ENCODE data around the gene CRYBA2. TPM values are rescaled to one million over a fixed set of nuclear protein-coding genes. Genes with fewer than 3 reads are reported as not detected.

CRYBA2 gene
- total and polyA plus RNA-seq, 8 donors: 3.7 to 314 (median 13.2) TPM

- ATAC-seq (no peak), DNase-seq (no peak), FAIRE-seq (no peak)
- no peak for TF ChIP-seq CTCF (IDR thresholded peaks at IDR 0.05)
- H3K27me3 ChIP-seq: peaks cover 0 to 5% (median 0%) of the 10 kb centered on the region in 4 donors
- WGBS, 2 donors: 68 to 78% methylated on average over 23 of the region's 23 CpGs
- H3K4me1 ChIP-seq: no peaks in the 10 kb centered on the region
- no peak overlapping the region for H3K4me3 ChIP-seq
- intact Hi-C loops (cut with DNase I): loop anchor here in 1 of 3 donors (10.0 kb wide), 1 partner anchor 273 kb away; the partner anchor contains the start of gene PTPRN
- H3K36me3 ChIP-seq: no peaks in the 10 kb centered on the region
- no peaks in the 10 kb centered on the region for H3K9me3 ChIP-seq
- H3K27ac ChIP-seq: no peak overlapping the region
Observed at GRCh38 chr2:219032051-219032745, 39.0 kb upstream of the CRYBA2 start.

GRCh38 chr2:219031005-219031738, 38.0 kb upstream of the CRYBA2 start:
- no peak for ATAC-seq
- intact Hi-C loops (cut with DNase I): loop anchor here in 1 of 3 donors (10.0 kb wide), 1 partner anchor 274 kb away; the partner anchor contains the start of gene PTPRN
- no peak for TF ChIP-seq CTCF (IDR thresholded peaks at IDR 0.05)
- no peak for FAIRE-seq
- Histone ChIP-seq H3K36me3 (no peaks in the 10 kb centered on the region), H3K4me3 (no peak overlapping the region), H3K27me3 (peaks cover 0 to 5% (median 0%) of the 10 kb centered on the region in 4 donors), H3K4me1 (no peaks in the 10 kb centered on the region), H3K9me3 (no peaks in the 10 kb centered on the region), H3K27ac (no peak overlapping the region)
- no peak for DNase-seq
- WGBS, 2 donors: 58 to 63% methylated on average over 21 of the region's 21 CpGs

GRCh38 chr2:219030177-219030940, 37.1 kb upstream of the CRYBA2 start:
- TF ChIP-seq CTCF (IDR thresholded peaks at IDR 0.05): no peak
- peak in 1 of 4 donors; percentile 9 for ATAC-seq

GRCh38 chr2:219029829-219030165, 36.6 kb upstream of the CRYBA2 start:
- FAIRE-seq (no peak), DNase-seq (peak; percentile 68 to 95 (median 88)), ATAC-seq (peak; percentile 94 to 100 (median 98))
- 27 to 38% methylated on average over 9 of the region's 9 CpGs for WGBS, 2 donors
- no peak overlapping the region for H3K4me3 ChIP-seq
- intact Hi-C loops (cut with DNase I): loop anchor here in 2 of 3 donors (10.0 kb wide), 2 partner anchors 125 to 275 kb away; partner anchors contain the start of gene PTPRN (in 1 of the 2)
- peak; percentile 98 to 99 (median 98) for TF ChIP-seq CTCF (IDR thresholded peaks at IDR 0.05)
- H3K4me1 ChIP-seq: no peaks in the 10 kb centered on the region
- H3K9me3 ChIP-seq: no peaks in the 10 kb centered on the region
- H3K27me3 ChIP-seq: peaks cover 0 to 5% (median 0%) of the 10 kb centered on the region in 4 donors
- H3K27ac ChIP-seq: no peak overlapping the region
- H3K36me3 ChIP-seq: no peaks in the 10 kb centered on the region

More at GRCh38 chr2:219030177-219030940, 37.1 kb upstream of the CRYBA2 start:
- no peak for DNase-seq
- Histone ChIP-seq H3K27me3 (peaks cover 0 to 5% (median 0%) of the 10 kb centered on the region in 4 donors), H3K4me3 (no peak overlapping the region), H3K9me3 (no peaks in the 10 kb centered on the region), H3K4me1 (no peaks in the 10 kb centered on the region), H3K27ac (no peak overlapping the region), H3K36me3 (no peaks in the 10 kb centered on the region)
- intact Hi-C loops (cut with DNase I): loop anchor here in 1 of 3 donors (10.0 kb wide), 1 partner anchor 274 kb away; the partner anchor contains the start of gene PTPRN
- 51 to 67% methylated on average over 15 to 16 of the region's 16 CpGs for WGBS, 2 donors
- FAIRE-seq: no peak

Data from pancreas (tissue), 10 donors.